GM23248 (cell line): ENCODE results near the gene KCTD17.

Source experiments
- EZH2 ChIP-seq: fragments of 200-600 bp; sonication (generic); IDR thresholded peaks from 2 replicates; pipeline ENCODE4 v1.6.1; 2018; ENCODE audit warnings: antibody characterized with exemption, mild to moderate bottlenecking; ENCODE audit not compliant: insufficient read depth, poor library complexity, severe bottlenecking
- EZH2phosphoT487 ChIP-seq: fragments of 200-600 bp; sonication (generic); IDR thresholded peaks from 2 replicates; pipeline ENCODE4 v1.6.1; 2018; ENCODE audit warnings: antibody characterized with exemption, moderate library complexity, mild to moderate bottlenecking, low read depth; ENCODE audit not compliant: insufficient read depth

- no peak for TF ChIP-seq EZH2
- TF ChIP-seq EZH2phosphoT487 = no peak
Measured at GRCh38 chr22:37075822-37076433, 24.4 kb downstream of the KCTD17 start.
